GM12892 (cell line): ENCODE data around the gene HYAL3.
"Not testable (repeated sequence)": the region's sequence is repeated elsewhere in the genome, so short reads cannot be mapped to it uniquely, and the experiment has no call there.

Experiments used
- DNase-seq: peaks from one replicate; pipeline ENCODE4 v3.0.0; 2011; ENCODE audit not compliant: insufficient read length
- FAIRE-seq: peaks from 2 replicates; lab custom pipeline; 2011; peaks lifted over from hg19 to GRCh38; lab: Jason Lieb, UNC
- POLR2A ChIP-seq: IDR thresholded peaks from 2 replicates; pipeline ENCODE4 v1.6.1; 2011; ENCODE audit warnings: low read depth, low read length, control low read depth
- POLR2AphosphoS5 ChIP-seq: IDR thresholded peaks from 2 replicates; pipeline ENCODE4 v1.6.1; 2011; ENCODE audit warnings: low read depth, low read length, control low read depth
- TAF1 ChIP-seq: IDR thresholded peaks from 2 replicates; pipeline ENCODE4 v1.6.1; 2011; ENCODE audit warnings: low read depth, mild to moderate bottlenecking, control low read depth, low read length, borderline replicate concordance

The HYAL3 gene

GRCh38 chr3:50294089-50294488, 5.1 kb downstream of the HYAL3 start:
- no peak for FAIRE-seq
- no peak for TF ChIP-seq TAF1
- TF ChIP-seq POLR2AphosphoS5: no peak
- no peak for TF ChIP-seq POLR2A
- no peak for DNase-seq

GRCh38 chr3:50293079-50293801, 6.0 kb downstream of the HYAL3 start:
- FAIRE-seq: no peak
- TF ChIP-seq POLR2AphosphoS5 (no peak), TAF1 (no peak), POLR2A (no peak)
- no peak for DNase-seq

GRCh38 chr3:50292159-50293078, 6.8 kb downstream of the HYAL3 start, which contains the start of gene IFRD2:
TSS of gene IFRD2 (minus strand) at chr3:50292429. CDS start at chr3:50292274, 155 bp downstream.
- FAIRE-seq: peak; percentile 100
- 0 out of 2 replicates have a peak, but pooled peaks have one; percentile 43 for TF ChIP-seq TAF1
- TF ChIP-seq POLR2A: peak; percentile 83
- peak; percentile 64 for TF ChIP-seq POLR2AphosphoS5
- DNase-seq: peak; percentile 98

GRCh38 chr3:50290161-50290641, 9.0 kb downstream of the HYAL3 start:
- TF ChIP-seq POLR2AphosphoS5: no peak
- no peak for TF ChIP-seq TAF1
- no peak for TF ChIP-seq POLR2A
- DNase-seq (no peak), FAIRE-seq (no peak)

GRCh38 chr3:50289130-50289529, 10.1 kb downstream of the HYAL3 start:
- no peak for DNase-seq
- TF ChIP-seq TAF1 (no peak), POLR2A (no peak), POLR2AphosphoS5 (no peak)
- no peak for FAIRE-seq

GRCh38 chr3:50288387-50289007, 10.7 kb downstream of the HYAL3 start:
- DNase-seq (no peak), FAIRE-seq (no peak)
- no peak for TF ChIP-seq TAF1
- TF ChIP-seq POLR2AphosphoS5: no peak
- TF ChIP-seq POLR2A: no peak

- TF ChIP-seq POLR2AphosphoS5 (no peak), TAF1 (no peak), POLR2A (no peak)
- DNase-seq: no peak
- no peak for FAIRE-seq
These were observed 11.9 kb downstream of the HYAL3 start for GRCh38 chr3:50287262-50287661.

- TF ChIP-seq POLR2AphosphoS5 (0 out of 2 replicates have a peak, but pooled peaks have one; percentile 36), POLR2A (no peak)
- no peak for FAIRE-seq
- DNase-seq: no peak
These were observed 12.6 kb downstream of the HYAL3 start for GRCh38 chr3:50286322-50287227.

- not testable (repeated sequence) for FAIRE-seq, DNase-seq
These were observed 15.1 kb downstream of the HYAL3 start for GRCh38 chr3:50284121-50284520.

- FAIRE-seq: no peak
- TF ChIP-seq POLR2AphosphoS5: no peak
- no peak for TF ChIP-seq TAF1
- no peak for TF ChIP-seq POLR2A
- no peak for DNase-seq
These were observed 19.8 kb downstream of the HYAL3 start for GRCh38 chr3:50279255-50280016.

GRCh38 chr3:50278880-50279224, 20.4 kb downstream of the HYAL3 start, which contains the start of gene LSMEM2:
TSS of gene LSMEM2 (plus strand) at chr3:50279087. CDS start at chr3:50279114, 27 bp downstream.
- TF ChIP-seq POLR2AphosphoS5 (no peak), POLR2A (no peak), TAF1 (no peak)
- FAIRE-seq: no peak

More at GRCh38 chr3:50278880-50279224, 20.4 kb downstream of the HYAL3 start, which contains the start of gene LSMEM2:
- no peak for DNase-seq
